Upper lobe of left lung (tissue), 4 donors: ENCODE results near the gene FAM83B.

ENCODE experiments used
- POLR2A ChIP-seq, 4 donors: fragments of 450-650 bp; IDR thresholded peaks; one replicate each; pipeline ENCODE4 v1.5.1; 2016 to 2017; ENCODE audit warnings: antibody characterized with exemption in 4 of 4, mild to moderate bottlenecking in 2 of 4
- POLR2AphosphoS5 ChIP-seq, 2 donors: sonication (generic); formaldehyde crosslinking; IDR thresholded peaks; one replicate each; pipeline ENCODE4 v1.5.1; 2017; ENCODE audit warnings: antibody characterized with exemption in 2 of 2
- TF ChIP-seq, protein P1 (sequence below), 6 experiments: fragments of 450-650 bp in 4 of 6; fragments of 200-600 bp in 2 of 6; sonication (generic) in 2 of 6; IDR thresholded peaks; one replicate each; pipeline ENCODE4 v1.5.1; 2016 to 2019; ENCODE audit warnings: antibody characterized with exemption in 6 of 6

DNA sequence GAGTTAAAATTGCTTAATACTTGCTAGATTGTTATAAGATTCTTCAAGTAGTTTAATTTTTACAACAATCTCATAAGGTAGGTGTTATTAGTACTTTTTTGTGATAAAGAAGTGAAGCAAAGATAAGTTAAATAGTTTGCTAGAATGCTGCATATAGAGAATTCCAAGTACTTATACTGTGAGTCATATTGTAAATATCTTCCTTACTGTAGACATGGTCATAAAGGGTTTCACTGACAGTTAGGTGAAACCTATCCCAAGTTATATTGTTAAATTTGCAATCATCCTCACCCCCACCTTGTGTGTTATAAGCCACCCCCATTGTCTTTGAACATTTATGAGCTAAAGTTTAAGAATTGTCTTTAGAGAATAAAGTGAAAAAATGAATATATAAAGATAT is 142.0 kb downstream of the FAM83B start:
- no peak for TF ChIP-seq POLR2AphosphoS5 (IDR thresholded peaks at IDR 0.05)
- TF ChIP-seq POLR2A (IDR thresholded peaks at IDR 0.05) = no peak
- TF ChIP-seq, protein P1, sequence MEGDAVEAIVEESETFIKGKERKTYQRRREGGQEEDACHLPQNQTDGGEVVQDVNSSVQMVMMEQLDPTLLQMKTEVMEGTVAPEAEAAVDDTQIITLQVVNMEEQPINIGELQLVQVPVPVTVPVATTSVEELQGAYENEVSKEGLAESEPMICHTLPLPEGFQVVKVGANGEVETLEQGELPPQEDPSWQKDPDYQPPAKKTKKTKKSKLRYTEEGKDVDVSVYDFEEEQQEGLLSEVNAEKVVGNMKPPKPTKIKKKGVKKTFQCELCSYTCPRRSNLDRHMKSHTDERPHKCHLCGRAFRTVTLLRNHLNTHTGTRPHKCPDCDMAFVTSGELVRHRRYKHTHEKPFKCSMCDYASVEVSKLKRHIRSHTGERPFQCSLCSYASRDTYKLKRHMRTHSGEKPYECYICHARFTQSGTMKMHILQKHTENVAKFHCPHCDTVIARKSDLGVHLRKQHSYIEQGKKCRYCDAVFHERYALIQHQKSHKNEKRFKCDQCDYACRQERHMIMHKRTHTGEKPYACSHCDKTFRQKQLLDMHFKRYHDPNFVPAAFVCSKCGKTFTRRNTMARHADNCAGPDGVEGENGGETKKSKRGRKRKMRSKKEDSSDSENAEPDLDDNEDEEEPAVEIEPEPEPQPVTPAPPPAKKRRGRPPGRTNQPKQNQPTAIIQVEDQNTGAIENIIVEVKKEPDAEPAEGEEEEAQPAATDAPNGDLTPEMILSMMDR (IDR thresholded peaks at IDR 0.05) = no peak
